LoVo (cell line): ENCODE data around the gene KIAA0513.
A peak's percentile ranks its signal among the peaks of the same experiment; 100 is the strongest.

Experiments used
- DNase-seq: peaks from one replicate; pipeline ENCODE4 v3.0.0-alpha.2; 2016; ENCODE audit warnings: low spot score

The KIAA0513 gene

DNA sequence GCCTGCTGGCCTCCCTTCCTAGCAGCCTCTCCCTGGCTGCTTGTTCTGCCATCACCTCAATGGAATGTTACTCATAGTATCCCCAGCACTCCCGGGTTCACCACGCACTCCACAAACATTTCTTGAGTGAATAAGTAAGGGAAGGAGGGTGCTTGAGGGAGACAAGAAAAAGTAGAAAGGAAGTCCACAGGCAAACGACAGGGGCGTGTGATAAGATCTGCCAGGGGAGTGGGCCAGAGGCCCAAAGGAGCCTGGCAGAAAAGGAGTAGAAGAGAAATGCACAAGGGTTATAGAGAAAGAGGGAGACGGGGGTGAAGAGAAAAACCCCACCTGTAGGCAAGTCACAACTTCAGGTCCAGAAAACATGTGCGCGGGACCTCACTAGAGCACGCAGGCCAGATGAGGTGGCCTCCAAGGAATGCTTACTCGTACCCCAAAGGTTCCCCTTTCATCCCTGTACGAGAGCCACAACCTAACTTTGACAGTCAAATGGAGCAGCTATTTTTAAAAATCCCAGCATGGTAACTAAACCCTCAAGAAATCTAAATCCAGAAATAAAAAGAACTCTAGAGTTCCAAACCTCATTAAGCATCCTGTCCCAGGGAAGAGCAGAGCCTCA is 22.9 kb upstream of the KIAA0513 start:
- DNase-seq, result no peak

DNA sequence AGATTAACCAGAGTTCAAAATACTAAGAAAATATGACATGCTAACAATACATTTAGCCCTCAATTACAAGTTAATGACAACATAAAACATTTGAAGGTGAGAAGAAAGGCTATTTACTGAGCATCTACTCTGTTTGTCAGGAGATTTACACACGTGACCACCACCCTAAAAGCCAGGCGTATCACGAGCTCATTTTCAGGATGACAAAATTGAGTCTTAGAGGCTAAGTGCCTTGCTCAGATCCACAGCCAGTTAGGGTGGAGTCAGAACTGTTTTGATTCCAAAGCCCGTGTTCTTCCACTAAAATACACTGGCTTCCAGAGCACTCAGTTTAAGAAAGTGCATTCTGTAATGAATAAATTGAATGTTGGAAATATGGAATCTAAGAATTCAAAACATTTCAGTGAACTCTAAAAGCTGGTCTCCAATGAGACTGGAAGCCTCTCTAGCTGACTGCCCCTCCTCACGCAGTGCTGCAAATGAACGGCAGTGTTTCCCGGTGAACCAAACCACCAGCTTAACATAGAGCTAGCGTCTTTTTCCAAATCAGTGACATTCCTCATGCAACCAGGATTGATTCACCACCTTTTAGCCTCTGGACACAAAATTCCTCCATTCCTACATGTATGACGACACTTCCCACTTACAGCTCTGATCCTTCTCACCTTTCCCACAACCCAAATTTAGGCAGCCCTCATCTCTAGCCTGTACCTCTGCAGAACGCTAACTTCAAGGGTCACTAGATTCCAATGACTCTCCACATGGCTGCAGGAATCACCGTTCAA is 22.1 kb upstream of the KIAA0513 start:
- no peak for DNase-seq

DNA sequence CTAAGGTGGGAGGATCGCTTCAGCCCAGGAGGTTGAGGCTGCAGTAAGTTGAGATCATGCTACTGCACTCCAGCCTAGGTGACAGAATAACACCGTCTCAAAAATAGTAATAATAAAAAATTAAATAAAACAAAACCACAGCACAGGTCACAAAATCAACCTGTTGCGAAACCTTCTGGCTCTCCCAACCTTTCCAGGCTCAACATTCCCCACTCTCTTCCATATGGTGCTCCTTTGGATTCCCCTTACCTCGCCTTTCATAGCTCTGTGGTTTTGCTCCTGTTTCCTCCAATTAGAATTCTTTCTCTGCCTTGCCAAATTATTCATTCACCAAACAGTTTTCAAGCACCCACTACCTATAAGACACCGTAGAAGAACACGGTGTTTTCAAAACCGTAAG is 21.0 kb upstream of the KIAA0513 start:
- DNase-seq, result no peak

DNA sequence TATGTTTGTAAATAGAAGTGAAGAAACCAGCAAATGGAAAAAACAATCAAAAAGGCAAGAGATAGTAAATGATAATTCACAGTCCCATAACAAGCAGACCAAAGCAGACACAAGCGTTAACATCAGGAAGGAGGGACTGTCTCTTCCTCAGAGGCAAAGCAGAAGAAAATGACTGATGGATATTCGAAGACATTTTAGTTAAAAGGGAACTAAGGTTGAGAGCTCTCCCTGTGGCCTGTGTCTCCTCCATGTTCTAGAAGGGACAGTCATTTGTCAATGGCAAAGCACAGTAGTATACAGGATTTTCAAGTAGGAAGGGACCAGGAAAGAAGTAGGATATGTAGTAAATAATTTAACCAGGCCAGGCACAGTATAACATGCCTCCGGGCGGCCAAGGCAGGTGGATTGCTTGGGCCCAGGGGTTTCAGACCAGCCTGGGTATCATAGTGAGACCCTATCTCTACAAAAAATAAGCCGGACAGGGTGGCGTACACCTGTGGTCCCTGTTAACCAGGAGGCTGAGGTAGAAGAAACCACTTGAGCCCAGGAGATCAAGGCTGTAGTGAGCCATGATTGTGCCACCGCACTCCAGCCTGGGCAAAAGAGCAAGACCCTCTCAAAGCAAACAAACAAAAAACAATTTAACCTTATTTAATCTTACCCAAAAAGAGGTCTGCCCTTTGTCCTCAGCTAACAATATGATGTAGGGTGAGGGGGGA is 19.9 kb upstream of the KIAA0513 start:
- no peak for DNase-seq

DNA sequence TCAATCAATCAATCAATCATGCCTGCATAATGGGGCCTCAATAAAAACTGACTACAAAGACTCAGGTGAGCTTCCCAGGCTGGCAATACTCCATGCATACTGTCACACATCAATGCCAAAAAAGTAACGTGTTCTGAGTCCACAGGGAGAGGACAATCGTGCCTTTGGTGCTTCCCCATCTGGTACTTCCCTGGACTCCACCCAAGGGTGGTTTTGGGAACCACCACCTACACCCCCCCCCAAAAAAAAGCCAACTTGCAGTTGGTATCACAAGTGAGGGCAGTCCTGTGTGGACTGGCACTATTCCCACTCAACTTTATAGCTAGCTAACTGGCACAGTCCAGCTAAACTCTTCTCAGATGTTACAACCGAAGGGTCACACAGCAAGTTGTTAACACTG is 19.3 kb upstream of the KIAA0513 start:
- no peak for DNase-seq

DNA sequence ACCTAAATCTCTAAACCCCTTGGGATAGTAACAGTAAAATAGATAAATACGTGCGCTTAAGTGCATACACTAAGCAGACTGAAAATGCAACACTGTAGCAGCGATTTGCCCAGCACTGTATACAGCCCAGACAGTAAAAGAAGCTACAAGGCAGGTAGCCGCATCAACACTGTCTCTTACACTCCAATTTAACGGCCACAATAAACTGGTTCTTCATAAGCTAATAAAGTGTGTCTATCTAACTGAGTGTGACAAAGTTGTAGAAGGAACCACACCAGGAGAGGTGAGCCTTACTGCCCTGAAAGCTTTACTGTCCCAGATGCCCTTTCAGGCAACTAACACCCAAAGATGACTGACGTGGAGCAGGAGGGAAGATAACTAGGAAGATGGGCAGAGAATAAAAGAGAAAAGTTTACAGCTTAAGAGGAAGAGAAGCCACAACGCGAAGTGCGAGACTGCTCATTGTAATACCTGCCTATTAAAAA is 17.1 kb upstream of the KIAA0513 start:
- DNase-seq, result no peak

DNA sequence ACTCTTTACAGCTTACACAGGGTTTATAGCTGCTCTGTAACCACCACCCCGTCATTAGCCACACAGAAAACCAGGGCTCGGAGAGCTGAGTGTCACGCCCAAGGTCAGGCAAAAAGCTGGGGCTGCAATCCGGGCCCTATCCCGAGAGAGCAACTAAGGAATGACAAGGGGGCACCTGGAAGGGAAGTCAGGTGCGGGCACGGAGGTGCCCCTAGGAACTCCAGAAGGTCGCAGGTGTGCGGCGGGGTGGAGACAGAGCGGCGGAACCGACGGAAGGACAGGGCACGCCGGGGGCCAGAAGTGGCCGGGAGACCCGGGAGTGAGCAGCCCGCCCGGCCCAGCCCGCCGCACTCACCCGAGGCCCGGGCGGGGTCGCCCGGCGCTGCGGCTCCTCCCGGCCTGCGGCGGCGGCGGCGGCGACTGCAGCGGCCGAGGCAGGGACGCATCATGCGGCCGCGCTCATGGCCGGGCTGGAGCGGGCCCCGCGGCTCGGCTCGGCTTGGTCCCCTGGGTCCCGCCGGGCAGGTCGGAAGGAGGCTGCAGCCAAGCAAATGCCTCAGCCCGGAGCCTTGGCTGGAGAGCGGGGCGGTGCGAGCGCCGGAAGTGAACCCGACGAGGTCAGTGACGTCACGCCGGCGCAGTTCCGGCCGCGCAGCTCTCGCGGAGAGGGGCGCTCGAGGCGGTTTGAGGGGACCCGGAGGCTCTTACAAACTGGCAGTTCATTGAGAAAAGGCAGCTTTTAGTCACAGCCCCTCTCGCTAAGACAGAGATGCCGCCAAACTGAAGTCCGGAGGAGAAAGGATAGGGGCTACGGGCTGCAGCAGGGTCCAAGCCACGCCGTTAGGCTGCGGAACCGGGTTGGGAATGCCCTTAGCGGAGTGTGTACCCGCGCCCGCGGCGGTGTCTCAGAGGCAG is 16.4 kb upstream of the KIAA0513 start, which contains the start of gene ZDHHC7:
Gene ZDHHC7, minus strand, starts transcription at position 605 of the 915 bp plus-strand sequence. CDS start 20,917 bp downstream, outside the sequence.
- peak; percentile 88 for DNase-seq

DNA sequence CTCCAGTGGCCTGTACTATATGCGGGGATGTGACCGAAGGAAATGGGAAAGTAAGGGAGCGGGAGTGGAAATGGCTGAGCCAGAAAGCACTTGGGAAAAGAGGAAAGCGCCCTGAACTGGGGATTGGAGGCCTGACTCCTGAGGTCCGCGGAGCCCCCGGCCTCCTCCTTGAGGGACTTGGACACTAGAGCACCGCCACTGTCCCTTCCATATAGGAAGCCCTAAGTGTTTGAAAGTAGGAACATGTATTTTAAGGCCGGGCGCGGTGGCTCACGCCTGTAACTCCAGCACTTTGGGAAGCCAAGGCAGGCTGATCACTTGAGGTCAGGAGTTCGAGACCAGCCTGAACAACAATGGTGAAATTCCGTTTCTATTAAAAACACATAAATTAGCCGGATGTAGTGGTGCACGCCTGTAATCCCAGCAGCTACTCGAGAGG is 15.7 kb upstream of the KIAA0513 start:
- no peak for DNase-seq

DNA sequence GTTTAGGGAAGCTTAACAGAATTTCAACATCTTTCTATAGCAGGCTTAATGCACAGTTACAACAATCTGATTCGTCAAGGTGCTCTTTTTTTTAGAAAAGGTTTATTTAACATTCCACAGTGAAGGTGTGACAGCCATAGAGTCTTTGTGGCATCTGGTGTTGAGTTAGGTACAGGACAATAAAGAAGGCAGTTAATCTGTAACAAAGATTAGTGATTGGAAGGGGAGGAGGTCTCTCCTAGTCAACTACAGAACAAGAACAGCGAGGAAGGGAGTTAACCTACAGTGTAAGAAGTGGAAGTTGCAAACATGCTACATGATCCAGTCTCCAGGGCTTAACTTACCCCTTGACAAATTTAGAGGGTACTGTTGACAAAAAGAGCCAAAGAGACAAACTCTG is 13.3 kb upstream of the KIAA0513 start:
- DNase-seq, result no peak

DNA sequence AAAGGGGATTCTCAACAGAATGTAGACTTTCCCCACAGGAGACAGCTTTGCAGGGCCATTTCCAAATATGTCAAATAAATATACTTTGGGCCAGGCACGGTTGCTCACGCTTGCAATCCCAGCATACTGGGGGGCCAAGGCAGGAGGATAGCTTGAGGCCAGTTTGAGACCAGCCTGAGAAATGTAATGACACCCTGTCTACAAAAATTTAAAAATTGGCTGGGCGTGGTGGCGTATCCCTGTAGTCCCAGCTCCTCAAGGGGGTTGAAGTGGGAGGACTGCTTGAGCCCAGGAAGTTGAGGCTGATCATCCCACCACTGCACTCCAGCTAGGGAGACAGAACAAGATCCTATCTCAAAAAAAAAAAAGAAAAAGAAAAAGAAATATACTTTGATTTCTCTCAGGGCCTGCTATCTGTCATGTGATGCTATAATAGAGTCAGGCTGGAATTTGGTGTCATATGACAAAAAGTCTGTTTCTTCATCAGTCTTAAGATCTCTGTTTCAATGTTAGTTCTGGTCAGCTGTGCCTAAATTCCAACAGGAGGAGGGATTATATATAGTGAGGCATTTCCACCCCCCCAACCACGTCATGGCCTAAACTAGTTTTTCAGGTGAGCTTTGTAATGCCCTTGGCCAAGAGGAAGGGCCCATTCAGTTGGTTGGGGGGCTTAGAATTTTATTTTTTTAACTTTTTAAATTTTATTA is 12.0 kb upstream of the KIAA0513 start:
- DNase-seq, result no peak

DNA sequence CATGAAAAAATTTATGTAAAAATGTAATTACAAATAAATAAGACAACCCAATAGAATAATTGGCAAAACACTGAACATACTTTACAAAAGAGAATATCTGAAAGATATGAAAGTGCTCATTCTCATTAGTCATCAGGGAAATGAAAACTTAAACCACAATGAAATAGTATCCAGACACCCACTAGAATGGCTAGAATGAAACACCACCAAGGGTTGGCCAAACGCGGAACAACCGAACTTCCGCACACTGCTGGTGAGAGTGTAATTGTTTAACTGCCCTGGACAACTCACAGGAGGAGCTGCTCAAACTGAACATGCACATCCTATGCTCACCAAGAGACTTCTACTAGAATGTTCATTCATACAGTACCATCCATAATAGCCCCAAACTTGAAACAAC is 10.4 kb upstream of the KIAA0513 start:
- no peak for DNase-seq

DNA sequence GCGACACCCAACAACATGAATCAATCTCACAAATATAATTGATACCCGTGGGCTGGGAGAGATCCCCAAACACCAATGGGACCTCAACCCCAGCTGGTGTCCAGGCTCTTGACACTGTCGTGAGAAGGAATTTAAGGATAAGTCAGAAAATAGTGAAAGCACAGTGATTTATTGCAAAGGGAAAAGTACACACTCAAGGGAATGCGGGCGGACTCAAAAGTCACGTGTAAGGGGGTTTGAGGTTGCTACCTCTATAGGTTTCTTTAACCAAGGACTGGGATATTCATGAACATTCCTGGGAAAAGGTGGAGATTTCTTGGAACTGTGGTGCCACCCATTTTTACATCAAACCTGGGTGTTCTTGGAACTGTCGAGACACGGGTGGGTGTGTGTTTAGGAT is 10.0 kb upstream of the KIAA0513 start:
- DNase-seq, result no peak

DNA sequence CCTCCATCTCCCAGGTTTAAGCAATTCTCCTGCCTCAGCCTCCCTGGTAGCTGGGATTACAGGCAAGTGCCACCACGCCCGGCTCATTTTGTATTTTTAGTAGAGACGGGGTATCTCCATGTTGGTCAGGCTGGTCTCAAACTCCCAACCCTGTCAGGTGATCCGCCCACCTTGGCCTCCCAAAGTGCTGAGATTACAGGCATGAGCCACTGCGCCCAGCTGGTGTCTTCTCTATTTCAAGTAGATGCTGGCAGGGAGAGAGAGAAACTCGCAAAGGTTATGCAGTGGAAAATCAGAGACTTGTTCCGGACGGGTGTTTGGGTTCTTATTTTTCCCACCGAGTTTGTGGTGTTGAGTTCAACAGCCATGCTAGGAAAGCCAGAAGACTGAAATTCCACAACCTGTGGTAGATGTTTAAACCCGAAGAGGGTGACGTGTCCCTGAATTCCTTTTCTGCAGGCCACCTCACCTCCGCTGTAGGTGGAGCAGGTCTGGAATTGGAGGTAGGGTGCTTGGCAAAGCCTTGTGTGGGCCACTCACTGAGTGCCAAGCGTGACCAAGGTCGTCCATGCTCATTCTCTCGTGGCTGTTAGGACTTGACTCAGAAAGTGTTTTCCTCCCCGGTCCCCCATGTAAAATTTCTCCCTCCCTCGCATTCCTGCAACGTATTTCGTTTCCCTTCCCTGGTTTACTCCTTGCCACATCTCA is 8.9 kb upstream of the KIAA0513 start:
- no peak for DNase-seq

DNA sequence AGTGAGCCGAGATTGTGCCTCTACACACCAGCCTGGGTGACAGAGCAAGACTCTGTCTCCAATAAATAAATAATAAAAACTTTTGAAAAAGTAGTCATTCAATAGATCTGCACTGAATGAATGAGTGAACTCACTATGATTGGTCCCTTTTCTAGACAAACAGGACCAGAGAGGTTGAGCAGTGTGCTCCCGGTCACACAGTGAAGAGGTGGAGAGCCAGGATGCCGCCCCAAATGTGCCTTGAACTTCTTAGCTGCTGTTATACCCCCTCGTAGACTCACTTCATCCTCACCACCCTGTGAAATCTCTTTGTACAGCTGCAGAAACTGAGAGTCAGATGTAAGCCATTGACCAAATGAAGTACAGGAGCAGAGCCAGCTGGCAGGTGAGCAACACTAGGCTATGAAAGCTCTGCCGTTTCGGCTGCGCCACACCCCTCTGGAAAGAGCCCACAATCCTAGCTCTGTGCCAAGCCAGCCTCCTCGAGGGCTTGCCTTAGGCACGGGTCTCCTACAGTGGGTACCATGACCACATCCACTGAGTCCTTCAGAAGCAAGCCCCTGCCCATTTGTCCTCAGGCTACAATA is 7.8 kb upstream of the KIAA0513 start:
- no peak for DNase-seq

DNA sequence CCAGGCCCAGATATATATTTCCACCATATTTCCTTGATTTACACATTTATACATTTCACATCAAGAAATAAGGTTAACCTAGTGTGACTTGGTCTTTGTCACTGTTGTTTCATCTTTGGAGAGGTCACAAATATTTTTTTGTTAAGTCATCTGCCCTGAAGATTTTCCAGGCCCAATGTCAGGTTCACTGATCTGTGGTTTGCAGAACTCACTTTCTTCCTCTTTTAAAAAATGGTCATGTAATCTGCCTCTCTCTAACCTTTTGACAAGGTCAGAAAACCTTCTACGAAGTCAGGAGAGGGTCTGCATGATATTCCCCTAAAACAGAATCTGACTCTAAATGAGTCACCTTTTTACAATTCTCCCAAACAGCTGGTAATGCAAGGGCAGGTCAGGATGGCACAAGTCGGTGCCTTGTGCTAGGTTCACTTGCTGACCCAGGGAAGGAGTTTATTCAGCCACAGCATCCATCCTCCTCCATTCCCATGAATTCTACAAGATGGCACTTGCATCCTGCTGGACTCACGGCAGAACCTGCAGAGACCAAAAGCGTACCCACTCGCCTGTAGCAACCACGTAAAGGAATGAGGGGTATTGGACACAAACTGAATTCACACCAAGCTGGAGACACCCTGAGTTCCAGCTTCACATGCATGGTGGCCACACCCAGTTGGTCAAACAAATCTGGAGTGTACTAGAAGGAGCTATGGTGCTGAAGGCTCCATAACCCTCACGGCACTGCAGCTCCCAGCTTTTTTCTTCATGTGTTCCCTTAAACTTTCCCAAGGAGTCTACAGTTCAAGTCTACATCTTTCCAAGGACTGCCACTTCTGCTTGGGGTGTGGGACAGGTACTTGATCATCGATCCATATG is 1.6 kb upstream of the KIAA0513 start:
- DNase-seq, result no peak

DNA sequence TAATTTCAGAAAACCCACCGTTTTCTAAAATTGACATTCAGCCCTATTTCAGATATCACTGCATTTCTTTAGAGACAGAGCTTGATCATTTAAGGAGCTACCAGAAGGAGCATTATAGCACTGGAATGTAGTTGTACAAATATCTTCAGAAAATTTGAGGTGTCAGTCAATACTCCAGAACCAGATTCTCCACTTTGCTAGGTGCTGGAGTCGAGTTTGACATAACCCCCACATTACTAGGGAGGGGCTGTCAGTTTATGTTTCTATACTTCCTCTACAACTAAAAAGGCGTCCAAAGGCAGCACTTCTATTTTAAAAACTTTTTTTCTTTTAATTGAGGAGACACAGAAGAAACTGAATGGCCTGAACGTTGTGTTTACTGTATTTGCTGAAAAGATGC is 892 bp upstream of the KIAA0513 start:
- DNase-seq, result no peak

DNA sequence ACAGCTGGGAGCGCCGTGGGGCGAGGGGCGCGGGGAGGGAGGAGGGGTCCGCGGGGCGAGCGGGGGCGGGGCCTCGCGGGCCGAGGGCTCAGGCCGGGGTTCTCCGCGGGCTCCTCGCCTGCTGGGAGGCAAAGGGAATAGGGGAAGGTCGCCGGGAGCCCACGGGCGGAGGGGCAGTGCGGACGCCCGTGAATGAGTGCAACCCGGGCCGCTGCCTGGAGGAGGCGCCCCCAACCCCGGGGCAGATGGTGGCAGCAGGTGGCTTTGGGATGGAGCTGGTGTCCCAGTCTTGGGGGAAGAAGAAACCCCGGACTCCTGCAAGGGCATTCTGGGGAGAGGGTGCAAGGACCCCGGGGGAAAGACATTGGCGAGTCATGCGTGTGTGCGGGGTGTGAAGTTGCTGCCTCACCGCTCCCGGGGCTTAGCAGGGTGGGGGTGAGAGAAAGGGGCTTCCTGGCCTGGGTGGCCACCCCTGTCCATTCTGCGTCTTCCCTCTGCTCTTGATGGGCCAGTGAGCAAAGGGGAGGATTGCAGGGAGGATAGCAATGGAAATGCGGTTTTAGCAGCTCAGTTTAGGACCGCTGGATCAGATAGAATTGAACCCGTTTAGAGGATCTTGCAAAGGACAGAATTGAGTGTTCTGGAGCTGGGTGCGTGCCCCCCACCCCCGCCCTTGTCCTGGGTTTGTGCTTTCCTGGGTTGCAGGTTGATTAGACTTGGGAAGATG is 526 bp downstream of the KIAA0513 start:
- DNase-seq, result no peak

DNA sequence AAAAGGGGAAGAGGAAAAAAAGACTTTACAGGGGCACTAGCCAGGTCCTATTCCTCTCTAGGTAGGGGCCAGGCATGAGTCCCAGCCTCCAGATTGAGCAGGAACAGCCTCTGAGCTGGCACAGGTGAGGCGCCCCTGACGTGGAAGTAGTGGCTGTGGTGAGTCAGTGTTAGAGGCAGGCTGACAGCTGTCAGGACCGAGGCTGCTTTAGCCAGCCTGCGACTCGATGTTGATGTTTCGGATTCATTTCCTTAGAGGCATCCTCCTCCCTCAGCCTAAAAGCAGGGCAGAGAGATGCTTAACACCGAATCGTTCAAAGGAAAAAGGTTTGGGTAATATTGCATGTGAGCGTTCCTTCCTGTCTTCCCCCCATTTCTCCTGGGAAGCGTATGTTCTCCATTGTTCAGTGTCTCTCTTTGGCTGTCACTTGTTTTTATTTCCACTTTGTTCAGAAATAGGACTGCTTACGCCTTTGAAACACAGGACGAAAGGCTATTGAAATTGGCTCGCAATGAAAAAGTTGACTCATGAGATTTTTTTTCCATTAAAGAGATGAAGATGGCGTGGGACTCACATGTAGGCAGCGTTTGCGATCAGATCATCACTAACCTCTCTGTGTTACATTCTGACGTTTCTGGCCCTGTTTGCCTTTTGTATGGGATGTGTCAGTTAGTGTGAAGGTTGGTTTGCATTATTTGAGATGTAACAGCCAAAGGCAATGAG is 1.3 kb downstream of the KIAA0513 start:
- peak; percentile 63 for DNase-seq
